GM12878 (cell line): ENCODE measurements around the gene CD248. TPM values are rescaled to one million over a fixed set of nuclear protein-coding genes. Genes with fewer than 3 reads are reported as not detected.

Experiments
- EED ChIP-seq: sonication (generic); IDR thresholded peaks from 2 replicates; pipeline ENCODE4 v1.6.1; 2016; ENCODE audit warnings: antibody characterized with exemption, low read depth
- ESRRA ChIP-seq: IDR thresholded peaks from 2 replicates; pipeline ENCODE4 v1.6.1; 2012; ENCODE audit warnings: mild to moderate bottlenecking, low read length, improper control_type of control experiment
- IKZF1 ChIP-seq: fragments of 450-650 bp; conservative IDR thresholded peaks from 2 replicates; pipeline ENCODE4 v1.6.1; 2017; ENCODE audit warnings: antibody characterized with exemption, mild to moderate bottlenecking
- JUND ChIP-seq: IDR thresholded peaks from 2 replicates; pipeline ENCODE4 v1.6.1; 2012; ENCODE audit warnings: low read depth, mild to moderate bottlenecking, low read length, improper control_type of control experiment, moderate library complexity
- PAX8 ChIP-seq: fragments of 450-650 bp; IDR thresholded peaks from 2 replicates; pipeline ENCODE4 v1.6.1; 2017; ENCODE audit warnings: mild to moderate bottlenecking, moderate library complexity
- SIN3A ChIP-seq: IDR thresholded peaks from 2 replicates; pipeline ENCODE4 v1.6.1; 2012; ENCODE audit warnings: low read depth, low read length, improper control_type of control experiment
- SIX5 ChIP-seq: IDR thresholded peaks from 2 replicates; pipeline ENCODE4 v1.6.1; 2011; ENCODE audit warnings: mild to moderate bottlenecking, low read depth, low read length, moderate library complexity; ENCODE audit not compliant: severe bottlenecking
- SMAD1 ChIP-seq: fragments of 450-650 bp; IDR thresholded peaks from 2 replicates; pipeline ENCODE4 v1.6.1; 2018; ENCODE audit warnings: mild to moderate bottlenecking, low read depth; ENCODE audit not compliant: partially characterized antibody
- STAT1 ChIP-seq: fragments of 450-650 bp; conservative IDR thresholded peaks from 2 replicates; pipeline ENCODE4 v1.6.1; 2014; ENCODE audit warnings: antibody characterized with exemption, mild to moderate bottlenecking
- TARDBP ChIP-seq: IDR thresholded peaks from 2 replicates; pipeline ENCODE4 v1.6.1; 2016; ENCODE audit warnings: borderline replicate concordance
- polyA plus RNA-seq, 11 experiments: library from polyadenylated mRNA; depleted of rRNA in 4 of 11; unstranded in 6 of 11; stranded (reverse) in 5 of 11; fragments of >200 nt; fragmentation: Nextera tagmentation in 4 of 11; fragmentation: Illumina TruSeq in 1 of 11; extraction: Ambion mirVana in 4 of 11; extraction: Trizol in 1 of 11; gene quantifications; 1 replicate in 1 of 11; 2 replicates in 10 of 11; pipeline versions ENCODE4 v1.2.1 to v1.2.3, GENCODE V29; 2011 to 2016; ENCODE audit warnings: inconsistent platforms in 2 of 11, missing spikeins in 2 of 11, low read depth in 1 of 11
- total RNA-seq, 4 experiments: library from RNA; depleted of rRNA in 3 of 4; stranded (reverse); fragments of >200 nt in 3 of 4; fragmentation: Illumina TruSeq in 1 of 4; extraction: Trizol in 1 of 4; gene quantifications; 2 replicates each; pipeline versions ENCODE4 v1.2.1 to v1.2.3, GENCODE V29; 2013 to 2021
- TF ChIP-seq, protein P1 (sequence below): fragments of 450-650 bp; IDR thresholded peaks from 2 replicates; pipeline ENCODE4 v1.6.1; 2017; ENCODE audit warnings: mild to moderate bottlenecking, moderate library complexity

CD248 gene
- total and polyA plus RNA-seq, 10 of the 15 experiments (the other 5 are each of a cell fraction or from before 2014, with no cell fraction given), result 0.10 to 0.21 (median 0.20) TPM; not detected in 7

DNA sequence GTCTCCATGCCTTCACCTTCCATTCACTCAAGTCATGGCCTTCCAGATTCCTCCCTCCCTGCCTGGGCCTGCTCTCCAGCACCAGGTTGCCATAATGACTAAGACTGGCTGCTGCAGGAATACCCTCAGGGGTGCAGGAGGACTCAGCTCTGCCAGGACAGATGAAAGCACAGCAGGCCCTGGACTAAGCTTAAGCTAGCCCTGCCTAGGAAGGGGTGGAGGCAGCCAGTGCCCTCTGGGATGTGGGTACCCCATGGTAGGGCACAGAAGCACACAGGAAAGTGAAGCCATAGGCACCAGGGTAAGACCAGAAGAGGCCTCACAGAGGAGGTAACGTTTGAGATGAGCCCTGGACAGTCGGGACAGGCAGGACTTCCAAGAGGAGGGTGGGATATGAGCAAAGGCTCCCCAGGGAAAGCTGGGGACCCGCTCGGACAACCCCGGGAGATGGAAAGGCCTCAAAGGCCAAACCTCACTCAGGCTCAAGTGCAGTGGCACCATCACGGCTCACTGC, 22.4 kb upstream of the CD248 start (continued):
- no peak for TF ChIP-seq IKZF1
- TF ChIP-seq TARDBP, result no peak
- no peak for TF ChIP-seq ESRRA
- TF ChIP-seq STAT1, result no peak
- TF ChIP-seq EED, result no peak
- TF ChIP-seq SIX5, result no peak
- no peak for TF ChIP-seq PAX8
- TF ChIP-seq, protein P1, sequence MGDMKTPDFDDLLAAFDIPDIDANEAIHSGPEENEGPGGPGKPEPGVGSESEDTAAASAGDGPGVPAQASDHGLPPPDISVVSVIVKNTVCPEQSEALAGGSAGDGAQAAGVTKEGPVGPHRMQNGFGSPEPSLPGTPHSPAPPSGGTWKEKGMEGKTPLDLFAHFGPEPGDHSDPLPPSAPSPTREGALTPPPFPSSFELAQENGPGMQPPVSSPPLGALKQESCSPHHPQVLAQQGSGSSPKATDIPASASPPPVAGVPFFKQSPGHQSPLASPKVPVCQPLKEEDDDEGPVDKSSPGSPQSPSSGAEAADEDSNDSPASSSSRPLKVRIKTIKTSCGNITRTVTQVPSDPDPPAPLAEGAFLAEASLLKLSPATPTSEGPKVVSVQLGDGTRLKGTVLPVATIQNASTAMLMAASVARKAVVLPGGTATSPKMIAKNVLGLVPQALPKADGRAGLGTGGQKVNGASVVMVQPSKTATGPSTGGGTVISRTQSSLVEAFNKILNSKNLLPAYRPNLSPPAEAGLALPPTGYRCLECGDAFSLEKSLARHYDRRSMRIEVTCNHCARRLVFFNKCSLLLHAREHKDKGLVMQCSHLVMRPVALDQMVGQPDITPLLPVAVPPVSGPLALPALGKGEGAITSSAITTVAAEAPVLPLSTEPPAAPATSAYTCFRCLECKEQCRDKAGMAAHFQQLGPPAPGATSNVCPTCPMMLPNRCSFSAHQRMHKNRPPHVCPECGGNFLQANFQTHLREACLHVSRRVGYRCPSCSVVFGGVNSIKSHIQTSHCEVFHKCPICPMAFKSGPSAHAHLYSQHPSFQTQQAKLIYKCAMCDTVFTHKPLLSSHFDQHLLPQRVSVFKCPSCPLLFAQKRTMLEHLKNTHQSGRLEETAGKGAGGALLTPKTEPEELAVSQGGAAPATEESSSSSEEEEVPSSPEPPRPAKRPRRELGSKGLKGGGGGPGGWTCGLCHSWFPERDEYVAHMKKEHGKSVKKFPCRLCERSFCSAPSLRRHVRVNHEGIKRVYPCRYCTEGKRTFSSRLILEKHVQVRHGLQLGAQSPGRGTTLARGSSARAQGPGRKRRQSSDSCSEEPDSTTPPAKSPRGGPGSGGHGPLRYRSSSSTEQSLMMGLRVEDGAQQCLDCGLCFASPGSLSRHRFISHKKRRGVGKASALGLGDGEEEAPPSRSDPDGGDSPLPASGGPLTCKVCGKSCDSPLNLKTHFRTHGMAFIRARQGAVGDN, result no peak
- no peak for TF ChIP-seq JUND
- TF ChIP-seq SMAD1, result no peak
- no peak for TF ChIP-seq SIN3A
